ENCODE results near the gene SUSD4. TPM values are rescaled to one million over a fixed set of nuclear protein-coding genes. Genes with fewer than 3 reads are reported as not detected.

SUSD4 gene
- total RNA-seq, 1 donor from 2014 or later: not detected

GRCh38 chr1:223230161-223230881 lies 133.7 kb downstream of the SUSD4 start:
- no peak for DNase-seq (ENCODE audit: low spot score)

- no peak for DNase-seq (ENCODE audit: low spot score)
Observed at GRCh38 chr1:223229756-223230155, 134.2 kb downstream of the SUSD4 start.

- DNase-seq (ENCODE audit: low spot score): no peak
Observed at GRCh38 chr1:223228931-223229528, 134.9 kb downstream of the SUSD4 start.

GRCh38 chr1:223228201-223228600 lies 135.8 kb downstream of the SUSD4 start:
- DNase-seq (ENCODE audit: low spot score): no peak

- no peak for DNase-seq (ENCODE audit: low spot score)
Observed at GRCh38 chr1:223227486-223228196, 136.3 kb downstream of the SUSD4 start.

- no peak for DNase-seq (ENCODE audit: low spot score)
Observed at GRCh38 chr1:223227031-223227430, 136.9 kb downstream of the SUSD4 start.

- peak; percentile 37 for DNase-seq (ENCODE audit: low spot score)
Observed at GRCh38 chr1:223226271-223226670, 137.7 kb downstream of the SUSD4 start.

- DNase-seq (ENCODE audit: low spot score): peak; percentile 35
Observed at GRCh38 chr1:223225481-223225880, 138.5 kb downstream of the SUSD4 start.

- peak; percentile 59 for DNase-seq (ENCODE audit: low spot score)
Observed at GRCh38 chr1:223225061-223225460, 138.9 kb downstream of the SUSD4 start.

GRCh38 chr1:223224465-223224864 lies 139.5 kb downstream of the SUSD4 start:
- peak; percentile 77 for DNase-seq (ENCODE audit: low spot score)

GRCh38 chr1:223223091-223223995 lies 140.6 kb downstream of the SUSD4 start:
- DNase-seq (ENCODE audit: low spot score): peak; percentile 87

GRCh38 chr1:223222377-223222776 lies 141.6 kb downstream of the SUSD4 start:
- no peak for DNase-seq (ENCODE audit: low spot score)

- DNase-seq (ENCODE audit: low spot score): peak; percentile 45
Observed at GRCh38 chr1:223221686-223222085, 142.3 kb downstream of the SUSD4 start.

- DNase-seq (ENCODE audit: low spot score): no peak
Observed at GRCh38 chr1:223219846-223220610, 143.9 kb downstream of the SUSD4 start.

- no peak for DNase-seq (ENCODE audit: low spot score)
Observed at GRCh38 chr1:223219318-223219635, 144.7 kb downstream of the SUSD4 start.

- no peak for DNase-seq (ENCODE audit: low spot score)
Observed at GRCh38 chr1:223217781-223218180, 146.2 kb downstream of the SUSD4 start.

GRCh38 chr1:223216531-223217205 lies 147.3 kb downstream of the SUSD4 start:
- DNase-seq (ENCODE audit: low spot score): no peak

- no peak for DNase-seq (ENCODE audit: low spot score)
Observed at GRCh38 chr1:223216074-223216473, 147.9 kb downstream of the SUSD4 start.

GRCh38 chr1:223215026-223215425 lies 148.9 kb downstream of the SUSD4 start:
- DNase-seq (ENCODE audit: low spot score): no peak

- no peak for DNase-seq (ENCODE audit: low spot score)
Observed at GRCh38 chr1:223214261-223214807, 149.6 kb downstream of the SUSD4 start.
